ENCODE data around the gene HS1BP3. TPM values are rescaled to one million over a fixed set of nuclear protein-coding genes. Genes with fewer than 3 reads are reported as not detected.
A peak's percentile ranks its signal among the peaks of the same experiment; 100 is the strongest.

Gene HS1BP3
- total and polyA plus RNA-seq, 2 of the 13 experiments (the other 11 are each of a cell fraction or from before 2014, with no cell fraction given), result 15.2 to 22.0 TPM

DNA sequence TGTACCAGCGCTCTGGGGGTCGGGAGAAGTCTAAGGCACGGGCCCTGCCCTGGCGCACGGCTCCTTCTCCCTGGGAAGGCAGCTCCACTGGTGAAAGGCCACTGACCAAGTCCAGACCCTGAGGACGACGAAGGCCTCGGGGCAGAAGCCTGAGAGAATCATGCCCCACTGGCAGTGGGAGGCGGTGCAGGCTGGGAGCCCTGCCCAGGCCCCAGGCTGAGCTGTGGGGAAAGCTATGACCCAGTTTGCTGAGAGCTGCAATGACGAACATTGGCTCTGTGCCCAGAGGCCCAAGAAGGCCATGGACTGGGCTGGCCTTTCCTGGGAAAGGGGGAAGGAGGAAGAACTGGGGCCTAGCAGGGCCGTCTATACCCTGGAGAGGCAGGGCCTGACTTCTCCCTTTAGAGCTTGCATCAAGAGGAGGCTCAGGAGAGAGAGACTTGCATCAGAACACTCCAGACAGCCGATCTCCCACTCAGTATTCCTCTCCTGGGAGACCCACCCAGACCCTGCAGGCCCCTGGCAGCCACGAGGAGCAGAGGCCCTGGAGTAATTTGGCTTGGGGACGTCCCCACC lies 32.9 kb downstream of the HS1BP3 start (continued):
- TF ChIP-seq, protein P1, sequence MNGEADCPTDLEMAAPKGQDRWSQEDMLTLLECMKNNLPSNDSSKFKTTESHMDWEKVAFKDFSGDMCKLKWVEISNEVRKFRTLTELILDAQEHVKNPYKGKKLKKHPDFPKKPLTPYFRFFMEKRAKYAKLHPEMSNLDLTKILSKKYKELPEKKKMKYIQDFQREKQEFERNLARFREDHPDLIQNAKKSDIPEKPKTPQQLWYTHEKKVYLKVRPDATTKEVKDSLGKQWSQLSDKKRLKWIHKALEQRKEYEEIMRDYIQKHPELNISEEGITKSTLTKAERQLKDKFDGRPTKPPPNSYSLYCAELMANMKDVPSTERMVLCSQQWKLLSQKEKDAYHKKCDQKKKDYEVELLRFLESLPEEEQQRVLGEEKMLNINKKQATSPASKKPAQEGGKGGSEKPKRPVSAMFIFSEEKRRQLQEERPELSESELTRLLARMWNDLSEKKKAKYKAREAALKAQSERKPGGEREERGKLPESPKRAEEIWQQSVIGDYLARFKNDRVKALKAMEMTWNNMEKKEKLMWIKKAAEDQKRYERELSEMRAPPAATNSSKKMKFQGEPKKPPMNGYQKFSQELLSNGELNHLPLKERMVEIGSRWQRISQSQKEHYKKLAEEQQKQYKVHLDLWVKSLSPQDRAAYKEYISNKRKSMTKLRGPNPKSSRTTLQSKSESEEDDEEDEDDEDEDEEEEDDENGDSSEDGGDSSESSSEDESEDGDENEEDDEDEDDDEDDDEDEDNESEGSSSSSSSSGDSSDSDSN (CRISPR knock-in tag; IDR thresholded peaks at IDR 0.05), result peak; percentile 69
- TF ChIP-seq ZSCAN25 (CRISPR knock-in tag; IDR thresholded peaks at IDR 0.05) (no peak), NONO (IDR thresholded peaks at IDR 0.05) (no peak), NONO (CRISPR knock-in tag; conservative IDR thresholded peaks at IDR 0.05) (no peak; the same call in 1 of the 2 replicates), THAP11 (CRISPR knock-in tag; IDR thresholded peaks at IDR 0.05) (peak; percentile 42; the same call in 1 of the 2 replicates), HHEX (CRISPR knock-in tag; IDR thresholded peaks at IDR 0.05) (no peak), ZNF274 (CRISPR knock-in tag; IDR thresholded peaks at IDR 0.05) (no peak), RXRA (CRISPR knock-in tag; IDR thresholded peaks at IDR 0.05) (peak; percentile 88), ZEB1 (IDR thresholded peaks at IDR 0.05; ENCODE audit: insufficient replicate concordance, low read depth) (no peak), PTBP1 (IDR thresholded peaks at IDR 0.05; ENCODE audit: low read depth, low read length, poor library complexity, severe bottlenecking) (peak; percentile 60), SP5 (CRISPR knock-in tag; IDR thresholded peaks at IDR 0.05; ENCODE audit: borderline replicate concordance, low read depth) (no peak), ZFP62 (CRISPR knock-in tag; IDR thresholded peaks at IDR 0.05) (no peak), KLF15 (CRISPR knock-in tag; IDR thresholded peaks at IDR 0.05; ENCODE audit: borderline replicate concordance) (no peak), CENPX (CRISPR knock-in tag; IDR thresholded peaks at IDR 0.05) (no peak), STAT5B (CRISPR knock-in tag; IDR thresholded peaks at IDR 0.05) (no peak)
- TF ChIP-seq, protein P2, sequence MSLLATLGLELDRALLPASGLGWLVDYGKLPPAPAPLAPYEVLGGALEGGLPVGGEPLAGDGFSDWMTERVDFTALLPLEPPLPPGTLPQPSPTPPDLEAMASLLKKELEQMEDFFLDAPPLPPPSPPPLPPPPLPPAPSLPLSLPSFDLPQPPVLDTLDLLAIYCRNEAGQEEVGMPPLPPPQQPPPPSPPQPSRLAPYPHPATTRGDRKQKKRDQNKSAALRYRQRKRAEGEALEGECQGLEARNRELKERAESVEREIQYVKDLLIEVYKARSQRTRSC (CRISPR knock-in tag; IDR thresholded peaks at IDR 0.05; ENCODE audit: low read depth), result no peak
- TF ChIP-seq, protein P3, sequence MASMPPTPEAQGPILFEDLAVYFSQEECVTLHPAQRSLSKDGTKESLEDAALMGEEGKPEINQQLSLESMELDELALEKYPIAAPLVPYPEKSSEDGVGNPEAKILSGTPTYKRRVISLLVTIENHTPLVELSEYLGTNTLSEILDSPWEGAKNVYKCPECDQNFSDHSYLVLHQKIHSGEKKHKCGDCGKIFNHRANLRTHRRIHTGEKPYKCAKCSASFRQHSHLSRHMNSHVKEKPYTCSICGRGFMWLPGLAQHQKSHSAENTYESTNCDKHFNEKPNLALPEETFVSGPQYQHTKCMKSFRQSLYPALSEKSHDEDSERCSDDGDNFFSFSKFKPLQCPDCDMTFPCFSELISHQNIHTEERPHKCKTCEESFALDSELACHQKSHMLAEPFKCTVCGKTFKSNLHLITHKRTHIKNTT (CRISPR knock-in tag; IDR thresholded peaks at IDR 0.05), result no peak
- TF ChIP-seq, protein P4, sequence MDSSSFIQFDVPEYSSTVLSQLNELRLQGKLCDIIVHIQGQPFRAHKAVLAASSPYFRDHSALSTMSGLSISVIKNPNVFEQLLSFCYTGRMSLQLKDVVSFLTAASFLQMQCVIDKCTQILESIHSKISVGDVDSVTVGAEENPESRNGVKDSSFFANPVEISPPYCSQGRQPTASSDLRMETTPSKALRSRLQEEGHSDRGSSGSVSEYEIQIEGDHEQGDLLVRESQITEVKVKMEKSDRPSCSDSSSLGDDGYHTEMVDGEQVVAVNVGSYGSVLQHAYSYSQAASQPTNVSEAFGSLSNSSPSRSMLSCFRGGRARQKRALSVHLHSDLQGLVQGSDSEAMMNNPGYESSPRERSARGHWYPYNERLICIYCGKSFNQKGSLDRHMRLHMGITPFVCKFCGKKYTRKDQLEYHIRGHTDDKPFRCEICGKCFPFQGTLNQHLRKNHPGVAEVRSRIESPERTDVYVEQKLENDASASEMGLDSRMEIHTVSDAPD (CRISPR knock-in tag; IDR thresholded peaks at IDR 0.05), result no peak
- TF ChIP-seq, protein P5, sequence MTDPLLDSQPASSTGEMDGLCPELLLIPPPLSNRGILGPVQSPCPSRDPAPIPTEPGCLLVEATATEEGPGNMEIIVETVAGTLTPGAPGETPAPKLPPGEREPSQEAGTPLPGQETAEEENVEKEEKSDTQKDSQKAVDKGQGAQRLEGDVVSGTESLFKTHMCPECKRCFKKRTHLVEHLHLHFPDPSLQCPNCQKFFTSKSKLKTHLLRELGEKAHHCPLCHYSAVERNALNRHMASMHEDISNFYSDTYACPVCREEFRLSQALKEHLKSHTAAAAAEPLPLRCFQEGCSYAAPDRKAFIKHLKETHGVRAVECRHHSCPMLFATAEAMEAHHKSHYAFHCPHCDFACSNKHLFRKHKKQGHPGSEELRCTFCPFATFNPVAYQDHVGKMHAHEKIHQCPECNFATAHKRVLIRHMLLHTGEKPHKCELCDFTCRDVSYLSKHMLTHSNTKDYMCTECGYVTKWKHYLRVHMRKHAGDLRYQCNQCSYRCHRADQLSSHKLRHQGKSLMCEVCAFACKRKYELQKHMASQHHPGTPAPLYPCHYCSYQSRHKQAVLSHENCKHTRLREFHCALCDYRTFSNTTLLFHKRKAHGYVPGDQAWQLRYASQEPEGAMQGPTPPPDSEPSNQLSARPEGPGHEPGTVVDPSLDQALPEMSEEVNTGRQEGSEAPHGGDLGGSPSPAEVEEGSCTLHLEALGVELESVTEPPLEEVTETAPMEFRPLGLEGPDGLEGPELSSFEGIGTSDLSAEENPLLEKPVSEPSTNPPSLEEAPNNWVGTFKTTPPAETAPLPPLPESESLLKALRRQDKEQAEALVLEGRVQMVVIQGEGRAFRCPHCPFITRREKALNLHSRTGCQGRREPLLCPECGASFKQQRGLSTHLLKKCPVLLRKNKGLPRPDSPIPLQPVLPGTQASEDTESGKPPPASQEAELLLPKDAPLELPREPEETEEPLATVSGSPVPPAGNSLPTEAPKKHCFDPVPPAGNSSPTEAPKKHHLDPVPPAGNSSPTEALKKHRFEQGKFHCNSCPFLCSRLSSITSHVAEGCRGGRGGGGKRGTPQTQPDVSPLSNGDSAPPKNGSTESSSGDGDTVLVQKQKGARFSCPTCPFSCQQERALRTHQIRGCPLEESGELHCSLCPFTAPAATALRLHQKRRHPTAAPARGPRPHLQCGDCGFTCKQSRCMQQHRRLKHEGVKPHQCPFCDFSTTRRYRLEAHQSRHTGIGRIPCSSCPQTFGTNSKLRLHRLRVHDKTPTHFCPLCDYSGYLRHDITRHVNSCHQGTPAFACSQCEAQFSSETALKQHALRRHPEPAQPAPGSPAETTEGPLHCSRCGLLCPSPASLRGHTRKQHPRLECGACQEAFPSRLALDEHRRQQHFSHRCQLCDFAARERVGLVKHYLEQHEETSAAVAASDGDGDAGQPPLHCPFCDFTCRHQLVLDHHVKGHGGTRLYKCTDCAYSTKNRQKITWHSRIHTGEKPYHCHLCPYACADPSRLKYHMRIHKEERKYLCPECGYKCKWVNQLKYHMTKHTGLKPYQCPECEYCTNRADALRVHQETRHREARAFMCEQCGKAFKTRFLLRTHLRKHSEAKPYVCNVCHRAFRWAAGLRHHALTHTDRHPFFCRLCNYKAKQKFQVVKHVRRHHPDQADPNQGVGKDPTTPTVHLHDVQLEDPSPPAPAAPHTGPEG (CRISPR knock-in tag; IDR thresholded peaks at IDR 0.05), result 0 out of 2 replicates have a peak, but pooled peaks have one; percentile 30

Data from HepG2 (cell line).